SU-DHL-6 (cell line): ENCODE measurements around the gene SMIM5.

ENCODE experiments used
- EZH2phosphoT487 ChIP-seq: fragments of 200-600 bp; sonication (generic), shearing (Covaris generic); conservative IDR thresholded peaks from 2 replicates; pipeline ENCODE4 v1.6.1; 2018; ENCODE audit warnings: mild to moderate bottlenecking, antibody characterized with exemption, low read length, moderate library complexity, mixed read lengths
- TF ChIP-seq, protein P1 (sequence below): fragments of 200-600 bp; sonication (generic); IDR thresholded peaks from one replicate; pipeline ENCODE4 v1.5.1; 2017; ENCODE audit warnings: antibody characterized with exemption, mild to moderate bottlenecking, low read length, moderate library complexity; ENCODE audit not compliant: insufficient read depth, poor library complexity, severe bottlenecking

DNA sequence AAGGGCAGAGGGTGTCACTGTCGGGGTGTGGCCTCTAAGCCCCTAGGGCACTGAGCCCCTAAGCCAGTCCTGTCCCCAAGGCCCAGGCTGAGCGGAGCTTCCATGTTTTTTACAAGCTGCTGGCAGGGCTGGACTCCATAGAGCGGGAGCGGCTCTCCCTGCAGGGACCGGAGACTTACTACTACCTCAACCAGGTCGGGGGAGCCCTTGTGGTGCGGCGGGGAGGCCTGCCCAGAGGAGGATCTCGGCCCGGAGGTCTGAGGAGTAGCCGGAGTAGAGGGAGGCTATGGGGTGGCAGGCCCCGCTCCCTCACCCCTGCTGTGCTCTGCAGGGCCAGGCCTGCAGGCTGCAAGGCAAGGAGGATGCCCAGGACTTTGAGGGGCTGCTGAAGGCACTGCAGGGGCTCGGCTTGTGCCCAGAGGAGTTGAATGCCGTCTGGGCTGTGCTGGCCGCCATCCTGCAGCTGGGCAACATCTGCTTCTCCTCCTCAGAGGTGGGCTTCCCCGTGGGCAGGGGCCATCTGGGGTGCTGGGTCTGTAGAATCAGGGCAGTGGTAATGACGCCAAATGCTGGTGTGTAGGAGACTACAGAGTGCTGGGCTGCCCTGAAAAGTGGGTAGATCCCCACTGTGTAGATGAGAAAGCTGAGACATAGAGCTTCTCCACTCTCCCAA, 40.8 kb upstream of the SMIM5 start:
- TF ChIP-seq, protein P1, sequence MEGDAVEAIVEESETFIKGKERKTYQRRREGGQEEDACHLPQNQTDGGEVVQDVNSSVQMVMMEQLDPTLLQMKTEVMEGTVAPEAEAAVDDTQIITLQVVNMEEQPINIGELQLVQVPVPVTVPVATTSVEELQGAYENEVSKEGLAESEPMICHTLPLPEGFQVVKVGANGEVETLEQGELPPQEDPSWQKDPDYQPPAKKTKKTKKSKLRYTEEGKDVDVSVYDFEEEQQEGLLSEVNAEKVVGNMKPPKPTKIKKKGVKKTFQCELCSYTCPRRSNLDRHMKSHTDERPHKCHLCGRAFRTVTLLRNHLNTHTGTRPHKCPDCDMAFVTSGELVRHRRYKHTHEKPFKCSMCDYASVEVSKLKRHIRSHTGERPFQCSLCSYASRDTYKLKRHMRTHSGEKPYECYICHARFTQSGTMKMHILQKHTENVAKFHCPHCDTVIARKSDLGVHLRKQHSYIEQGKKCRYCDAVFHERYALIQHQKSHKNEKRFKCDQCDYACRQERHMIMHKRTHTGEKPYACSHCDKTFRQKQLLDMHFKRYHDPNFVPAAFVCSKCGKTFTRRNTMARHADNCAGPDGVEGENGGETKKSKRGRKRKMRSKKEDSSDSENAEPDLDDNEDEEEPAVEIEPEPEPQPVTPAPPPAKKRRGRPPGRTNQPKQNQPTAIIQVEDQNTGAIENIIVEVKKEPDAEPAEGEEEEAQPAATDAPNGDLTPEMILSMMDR = no peak
- TF ChIP-seq EZH2phosphoT487 = no peak
